Measurements from ENCODE around the gene BMP6. TPM values are rescaled to one million over a fixed set of nuclear protein-coding genes. Genes with fewer than 3 reads are reported as not detected.

BMP6 gene
- total RNA-seq, 1 donor: 0.72 TPM

GRCh38 chr6:7910654-7911344, 184.9 kb downstream of the BMP6 start, which contains the start of gene TXNDC5:
TSS of gene TXNDC5 (minus strand) at chr6:7910788. CDS start at chr6:7910776, 12 bp downstream.
- Histone ChIP-seq H3K9me3 (ENCODE audit: low read depth, low read length) (no peaks in the 10 kb centered on the region), H3K4me2 (ENCODE audit: insufficient read depth, low read length) (peak within 1 kb of the TSS; percentile 97), H3K79me2 (ENCODE audit: insufficient read depth, low read length) (peaks cover 41% of the 10 kb centered on the region), H3K27ac (ENCODE audit: low read depth, low read length) (peak within 1 kb of the TSS; percentile 73), H4K20me1 (ENCODE audit: insufficient read depth, low read length) (peaks cover 34% of the 10 kb centered on the region), H3K4me1 (ENCODE audit: insufficient read depth, low read length) (peaks cover 22% of the 10 kb centered on the region), H3K36me3 (ENCODE audit: insufficient read depth, low read length) (peaks cover under 1% of the 10 kb centered on the region), H3K4me3 (ENCODE audit: insufficient read depth, low read length) (peak within 1 kb of the TSS; percentile 89), H3K27me3 (ENCODE audit: insufficient read depth, low read length) (no peaks in the 10 kb centered on the region), H2AFZ (ENCODE audit: low read length) (peak within 1 kb of the TSS; percentile 91)
- TF ChIP-seq CTCF (IDR thresholded peaks at IDR 0.05; ENCODE audit: extremely low read depth, low read depth, low read length): no peak
- peak; percentile 99 for DNase-seq (ENCODE audit: insufficient read length, low spot score, missing footprints)

GRCh38 chr6:7911345-7911725, 185.4 kb downstream of the BMP6 start:
- H3K4me3 ChIP-seq (ENCODE audit: insufficient read depth, low read length): peak overlapping the region; percentile 89
- peaks cover 37% of the 10 kb centered on the region for H3K79me2 ChIP-seq (ENCODE audit: insufficient read depth, low read length)
- no peak for TF ChIP-seq CTCF (IDR thresholded peaks at IDR 0.05; ENCODE audit: extremely low read depth, low read depth, low read length)
- H2AFZ ChIP-seq (ENCODE audit: low read length): peak overlapping the region; percentile 91
- H3K4me1 ChIP-seq (ENCODE audit: insufficient read depth, low read length): peaks cover 23% of the 10 kb centered on the region
- no peaks in the 10 kb centered on the region for H3K9me3 ChIP-seq (ENCODE audit: low read depth, low read length)
- no peaks in the 10 kb centered on the region for H3K27me3 ChIP-seq (ENCODE audit: insufficient read depth, low read length)
- H3K4me2 ChIP-seq (ENCODE audit: insufficient read depth, low read length): peak overlapping the region; percentile 83
- H3K27ac ChIP-seq (ENCODE audit: low read depth, low read length): peak overlapping the region; percentile 50
- no peaks in the 10 kb centered on the region for H3K36me3 ChIP-seq (ENCODE audit: insufficient read depth, low read length)
- no peak for DNase-seq (ENCODE audit: insufficient read length, low spot score, missing footprints)
- H4K20me1 ChIP-seq (ENCODE audit: insufficient read depth, low read length): peaks cover 30% of the 10 kb centered on the region

GRCh38 chr6:7912024-7912423, 186.1 kb downstream of the BMP6 start:
- no peak overlapping the region for H3K4me2 ChIP-seq (ENCODE audit: insufficient read depth, low read length)
- no peak overlapping the region for H2AFZ ChIP-seq (ENCODE audit: low read length)
- no peak overlapping the region for H3K27ac ChIP-seq (ENCODE audit: low read depth, low read length)
- H3K27me3 ChIP-seq (ENCODE audit: insufficient read depth, low read length): no peaks in the 10 kb centered on the region
- no peaks in the 10 kb centered on the region for H3K9me3 ChIP-seq (ENCODE audit: low read depth, low read length)
- H3K4me3 ChIP-seq (ENCODE audit: insufficient read depth, low read length): no peak overlapping the region
- peaks cover 23% of the 10 kb centered on the region for H3K4me1 ChIP-seq (ENCODE audit: insufficient read depth, low read length)
- TF ChIP-seq CTCF (IDR thresholded peaks at IDR 0.05; ENCODE audit: extremely low read depth, low read depth, low read length): no peak
- no peak for DNase-seq (ENCODE audit: insufficient read length, low spot score, missing footprints)
- H3K36me3 ChIP-seq (ENCODE audit: insufficient read depth, low read length): no peaks in the 10 kb centered on the region
- H3K79me2 ChIP-seq (ENCODE audit: insufficient read depth, low read length): peaks cover 30% of the 10 kb centered on the region
- peaks cover 26% of the 10 kb centered on the region for H4K20me1 ChIP-seq (ENCODE audit: insufficient read depth, low read length)

GRCh38 chr6:7912736-7913517, 187.0 kb downstream of the BMP6 start:
- H3K4me2 ChIP-seq (ENCODE audit: insufficient read depth, low read length): no peak overlapping the region
- H3K79me2 ChIP-seq (ENCODE audit: insufficient read depth, low read length): peaks cover 21% of the 10 kb centered on the region
- H3K27me3 ChIP-seq (ENCODE audit: insufficient read depth, low read length): no peaks in the 10 kb centered on the region
- DNase-seq (ENCODE audit: insufficient read length, low spot score, missing footprints): no peak
- TF ChIP-seq CTCF (IDR thresholded peaks at IDR 0.05; ENCODE audit: extremely low read depth, low read depth, low read length): no peak
- no peaks in the 10 kb centered on the region for H3K9me3 ChIP-seq (ENCODE audit: low read depth, low read length)
- peaks cover 23% of the 10 kb centered on the region for H3K4me1 ChIP-seq (ENCODE audit: insufficient read depth, low read length)
- H3K36me3 ChIP-seq (ENCODE audit: insufficient read depth, low read length): no peaks in the 10 kb centered on the region
- no peak overlapping the region for H3K4me3 ChIP-seq (ENCODE audit: insufficient read depth, low read length)
- no peak overlapping the region for H3K27ac ChIP-seq (ENCODE audit: low read depth, low read length)
- no peak overlapping the region for H2AFZ ChIP-seq (ENCODE audit: low read length)
- peaks cover 17% of the 10 kb centered on the region for H4K20me1 ChIP-seq (ENCODE audit: insufficient read depth, low read length)

Measured in osteoblast (primary cell).